HG02885 (cell line): ENCODE data around the gene ZNF23.

Source experiments
- ATAC-seq: cut with Tn5 transposase; IDR thresholded peaks from one replicate; pipeline ENCODE4 v1.9.1; 2021; ENCODE audit warnings: mild to moderate bottlenecking; ENCODE audit not compliant: unreplicated experiment, poor library complexity

Gene ZNF23

DNA sequence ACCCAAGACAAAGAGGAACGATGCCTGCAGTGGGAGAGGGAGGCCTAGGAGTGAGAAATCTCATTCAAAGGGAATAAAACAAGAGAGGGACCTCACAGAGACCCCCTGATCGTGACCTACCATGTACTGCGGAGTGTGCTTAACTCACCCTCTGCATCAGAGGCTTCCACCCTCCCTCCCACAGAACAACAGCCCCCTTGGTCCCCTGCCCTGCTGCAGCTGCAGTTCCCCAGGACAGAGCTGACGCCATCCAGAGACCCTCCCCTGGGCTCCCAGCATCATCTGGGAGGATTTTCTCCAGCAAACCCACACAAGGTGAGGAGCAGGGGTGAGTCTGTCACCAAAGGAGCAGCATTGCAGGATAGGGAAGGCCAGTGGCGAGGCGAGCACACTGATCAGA lies 60.0 kb downstream of the ZNF23 start:
- no peak for ATAC-seq

- ATAC-seq: no peak
Measured at GRCh38 chr16:71399801-71400563, 62.1 kb downstream of the ZNF23 start.
